HG02623 (cell line): ENCODE results near the gene CROCC2.

ENCODE experiments used
- ATAC-seq: cut with Tn5 transposase; IDR thresholded peaks from one replicate; pipeline ENCODE4 v1.9.1; 2021; ENCODE audit warnings: moderate library complexity; ENCODE audit not compliant: unreplicated experiment

CROCC2 gene

DNA sequence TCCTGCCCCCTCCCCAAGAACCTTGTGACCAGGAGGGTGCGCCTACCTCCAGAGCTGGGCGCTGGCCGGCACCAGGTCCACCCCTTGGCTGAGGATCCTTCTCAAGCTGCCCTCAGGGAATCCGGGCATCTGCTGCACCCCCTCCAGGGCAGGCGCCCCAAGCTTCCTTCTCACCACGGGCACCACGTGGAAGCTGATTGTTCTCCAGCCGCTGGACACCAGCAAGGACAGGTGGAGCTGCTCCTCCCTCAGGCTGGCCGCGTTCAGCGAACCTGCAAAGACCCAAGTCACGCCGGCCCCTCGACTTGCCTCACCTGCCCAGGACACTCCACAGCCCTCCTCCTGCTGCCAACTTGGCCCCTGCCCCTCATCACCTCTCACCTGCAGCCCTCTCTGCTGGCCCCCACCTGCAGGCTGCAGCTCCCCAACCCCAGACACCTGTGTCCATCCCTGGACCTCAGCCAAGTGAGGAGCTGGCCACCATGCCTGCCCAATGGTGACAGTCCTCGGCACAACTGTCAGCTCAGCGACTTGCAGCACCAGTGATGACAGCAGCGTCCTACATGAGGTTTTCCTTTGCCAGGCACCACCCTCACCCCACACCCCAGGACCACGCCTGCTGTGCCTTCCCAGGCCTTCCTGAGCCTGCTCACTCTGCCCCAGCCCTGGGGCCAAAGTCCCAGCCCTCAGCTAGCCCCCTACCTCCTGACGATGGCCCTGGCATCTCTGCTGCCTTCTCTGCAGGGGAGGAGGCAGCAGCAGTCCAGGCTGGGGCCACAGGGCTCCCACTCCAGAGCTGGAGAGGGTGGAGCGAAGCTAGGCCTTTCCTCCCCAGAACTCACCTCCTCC, 14.4 kb upstream of the CROCC2 start:
- ATAC-seq = no peak

DNA sequence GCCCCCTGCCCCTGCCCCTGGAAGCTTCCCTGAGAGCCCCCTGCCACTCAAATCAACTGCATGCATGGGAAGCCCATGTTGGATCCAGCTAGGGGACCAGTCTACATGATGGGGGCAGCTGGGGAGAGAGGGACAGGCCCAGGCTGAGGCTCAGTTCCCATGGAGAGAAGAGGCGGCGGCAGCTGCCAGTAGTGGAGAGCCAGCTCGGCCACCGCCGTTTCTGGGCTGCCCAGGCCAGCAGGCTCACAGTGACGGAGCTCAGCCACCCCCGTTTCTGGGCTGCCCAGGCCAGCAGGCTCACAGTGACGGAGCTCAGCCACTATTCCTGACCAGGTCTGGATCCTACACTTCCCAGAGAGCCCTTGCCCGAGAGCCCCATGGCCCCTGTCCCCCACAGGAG, 13.8 kb upstream of the CROCC2 start:
- no peak for ATAC-seq

GRCh38 chr2:240892925-240893324, 13.2 kb upstream of the CROCC2 start:
- no peak for ATAC-seq

- no peak for ATAC-seq
These were observed 12.7 kb upstream of the CROCC2 start for GRCh38 chr2:240893363-240893844.

DNA sequence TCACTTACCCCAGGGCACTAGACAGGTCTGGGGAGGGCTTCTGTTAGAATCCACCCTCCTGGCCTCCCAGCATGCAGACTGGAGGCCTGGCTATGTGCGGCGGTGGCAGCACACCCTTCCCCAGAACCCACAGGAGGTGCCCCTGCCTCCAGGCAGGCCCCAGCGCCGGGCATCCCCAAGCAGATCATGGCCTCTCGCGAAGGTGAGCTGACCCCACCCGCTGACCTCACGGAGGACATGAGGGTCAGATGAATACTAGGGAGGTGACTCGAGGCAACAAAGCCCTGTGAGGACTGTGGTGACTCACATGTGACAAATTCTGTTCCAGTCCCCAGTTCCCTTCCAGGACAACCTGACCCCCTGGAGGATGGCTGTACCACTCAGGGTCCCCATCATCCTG, 12.1 kb upstream of the CROCC2 start:
- ATAC-seq = no peak

GRCh38 chr2:240894836-240895558, 11.1 kb upstream of the CROCC2 start:
- no peak for ATAC-seq

- no peak for ATAC-seq
These were observed 10.3 kb upstream of the CROCC2 start, which contains the start of gene MAB21L4 for GRCh38 chr2:240895656-240896388. TSS of gene MAB21L4 (minus strand) at chr2:240896156. CDS start at chr2:240895997, 159 bp downstream.

GRCh38 chr2:240896394-240896793, 9.7 kb upstream of the CROCC2 start:
- ATAC-seq = no peak

DNA sequence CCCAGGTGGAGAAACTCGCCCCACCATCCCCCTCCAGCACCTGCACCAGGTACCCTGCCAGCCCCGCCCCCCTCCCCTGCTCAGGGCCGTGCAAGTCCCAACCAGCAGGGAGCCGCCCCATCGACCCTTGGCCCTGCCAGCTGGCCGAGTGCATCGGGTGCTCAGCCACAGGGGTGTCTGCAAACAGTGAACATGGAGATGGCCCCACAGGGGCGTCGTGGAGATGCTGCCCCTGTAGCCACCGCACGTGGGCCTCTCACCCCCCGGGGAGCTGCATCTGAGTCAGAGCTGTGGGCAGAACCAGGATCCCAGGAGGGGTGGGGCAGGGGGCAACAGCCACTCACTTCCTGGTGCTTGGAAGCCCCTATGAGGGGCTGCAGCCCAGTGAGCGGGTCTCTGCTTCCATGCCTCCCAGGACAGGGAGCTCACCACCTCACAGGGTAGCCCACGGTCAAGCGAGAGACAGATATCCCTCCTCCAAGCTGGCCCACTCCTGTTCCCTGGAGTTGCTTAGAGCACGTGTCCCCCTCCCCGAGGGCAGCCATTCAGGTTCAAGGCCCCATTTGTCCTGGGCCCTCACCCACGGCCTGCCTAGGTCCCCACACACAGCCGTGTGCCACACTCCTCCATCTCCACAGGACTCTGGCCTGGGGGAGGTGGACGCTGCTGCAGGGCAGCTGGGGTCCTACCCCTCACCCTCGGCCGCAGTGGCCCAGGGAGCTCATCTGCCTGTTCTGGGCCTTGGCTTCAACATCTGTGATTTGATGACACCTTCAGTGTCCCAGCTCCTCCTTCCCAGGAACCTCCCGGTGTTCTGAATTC, 9.1 kb upstream of the CROCC2 start:
- ATAC-seq = no peak

- no peak for ATAC-seq
These were observed 7.9 kb upstream of the CROCC2 start for GRCh38 chr2:240898108-240898730.

DNA sequence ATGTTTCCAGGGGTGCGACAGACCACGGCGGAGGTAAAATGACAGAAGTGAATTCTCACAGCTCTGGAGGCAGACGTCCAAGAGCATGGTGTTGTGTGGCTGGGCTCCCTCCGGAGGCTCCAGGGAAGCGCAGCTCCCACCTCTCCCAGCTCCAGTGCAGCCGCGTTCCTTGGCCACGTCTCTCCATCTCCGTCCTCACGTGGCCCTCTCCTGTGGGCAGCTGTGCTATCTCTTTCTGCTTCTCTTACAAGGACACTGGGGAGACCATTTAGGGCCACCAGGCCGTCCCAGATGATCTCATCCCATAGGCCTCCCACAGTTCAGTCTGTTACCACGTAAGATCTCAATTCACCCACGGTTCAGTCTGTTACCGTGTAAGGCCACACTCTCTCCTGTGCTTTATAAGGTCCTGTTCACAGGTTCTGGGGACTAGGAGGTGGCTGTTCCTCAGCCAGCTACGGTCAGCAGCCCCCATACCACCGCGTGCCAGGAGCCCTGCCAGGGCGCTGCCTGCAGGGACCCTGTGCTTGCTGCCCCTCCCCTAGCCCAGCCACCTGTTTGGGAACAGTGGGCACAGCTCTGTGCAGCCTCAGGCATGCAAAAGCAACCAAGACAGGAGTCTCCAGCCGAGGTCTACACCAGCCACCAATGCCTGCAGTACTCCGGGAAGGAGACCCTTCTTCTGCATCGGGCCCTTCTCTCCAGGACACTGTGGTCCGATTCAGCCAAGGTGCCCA, 7.2 kb upstream of the CROCC2 start:
- no peak for ATAC-seq

DNA sequence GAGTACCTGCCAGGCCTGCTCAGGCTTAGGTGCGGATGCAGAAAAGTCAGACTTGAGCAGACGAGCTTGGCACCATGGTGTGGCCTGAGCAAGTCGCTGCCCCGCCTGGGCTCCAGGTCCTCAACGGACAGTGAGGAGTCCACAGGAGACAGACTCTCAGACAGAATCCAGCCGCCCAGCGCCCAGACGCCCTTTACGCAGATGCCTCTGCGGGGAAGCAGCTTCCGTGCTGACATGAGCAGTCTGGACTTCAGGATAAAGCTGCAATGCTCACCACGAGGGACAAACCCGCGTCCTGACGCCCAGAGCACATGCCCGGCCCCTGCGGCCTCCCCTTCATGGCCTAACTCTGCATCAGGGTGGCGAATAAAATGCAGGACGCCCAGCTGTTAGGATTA, 6.7 kb upstream of the CROCC2 start:
- ATAC-seq = no peak

DNA sequence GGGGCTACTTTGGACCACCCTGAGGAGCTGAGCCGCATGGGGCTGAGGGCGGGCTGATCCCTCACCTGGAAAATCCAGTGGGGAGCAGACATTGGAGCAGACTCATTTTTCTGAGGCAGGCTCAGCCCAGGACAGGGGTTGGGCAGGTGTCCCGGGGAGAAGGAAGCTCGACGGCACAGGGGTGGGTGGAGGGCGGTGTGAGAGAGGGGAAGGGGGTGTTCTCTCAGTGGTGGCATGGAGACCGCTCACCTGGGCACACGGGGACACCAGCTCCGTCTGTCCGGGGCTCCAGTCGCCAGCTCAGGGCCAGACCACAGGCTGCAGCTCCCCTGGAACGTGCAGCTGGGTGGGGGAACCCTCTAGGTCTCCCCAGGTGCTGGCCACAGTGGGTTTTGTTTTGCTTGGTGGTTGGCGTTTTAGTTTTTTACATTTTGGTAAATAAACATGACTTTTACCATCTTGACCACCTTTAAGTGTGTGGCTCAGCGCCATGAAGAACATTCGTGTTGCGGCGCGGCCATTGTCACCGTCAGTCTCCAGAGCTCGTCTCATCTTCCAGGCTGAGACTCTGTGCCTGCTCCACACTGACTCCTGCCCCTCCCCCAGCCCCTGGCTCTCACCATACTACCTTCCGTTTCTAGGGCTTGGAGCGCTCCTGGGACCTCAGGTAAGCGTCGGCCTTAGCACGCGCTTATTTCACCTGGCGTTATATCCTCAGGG, 5.8 kb upstream of the CROCC2 start:
- no peak for ATAC-seq

DNA sequence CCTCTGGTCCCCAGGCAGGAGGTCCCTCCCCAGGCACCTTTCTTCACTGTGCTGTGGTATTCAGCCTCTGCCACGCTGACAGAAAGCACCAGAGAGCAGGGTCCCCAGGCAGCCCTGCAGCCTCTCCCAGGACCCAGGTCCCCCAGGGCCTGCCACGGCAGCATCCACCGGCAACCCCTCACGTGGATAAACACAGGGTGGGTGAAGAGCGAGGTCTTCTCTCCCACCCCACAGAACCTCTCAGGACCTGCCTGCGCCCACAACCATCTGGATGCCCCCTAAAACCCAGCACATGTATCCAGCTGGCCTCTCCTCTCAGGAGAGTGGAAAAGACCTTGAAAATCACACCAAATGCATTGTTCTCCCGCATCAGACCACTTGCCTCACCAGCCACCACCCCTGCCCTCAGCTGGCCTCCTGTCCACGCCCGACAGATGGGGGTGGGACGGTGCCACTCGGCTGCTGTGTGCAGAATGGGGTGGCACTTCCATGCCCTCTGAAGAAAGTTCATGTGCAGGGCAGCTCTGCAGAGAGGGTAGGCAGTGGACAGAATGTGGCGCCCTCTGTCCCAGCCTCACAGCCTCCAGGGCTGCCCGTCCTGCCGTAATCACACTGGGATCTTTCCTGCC, 4.0 kb upstream of the CROCC2 start:
- no peak for ATAC-seq

DNA sequence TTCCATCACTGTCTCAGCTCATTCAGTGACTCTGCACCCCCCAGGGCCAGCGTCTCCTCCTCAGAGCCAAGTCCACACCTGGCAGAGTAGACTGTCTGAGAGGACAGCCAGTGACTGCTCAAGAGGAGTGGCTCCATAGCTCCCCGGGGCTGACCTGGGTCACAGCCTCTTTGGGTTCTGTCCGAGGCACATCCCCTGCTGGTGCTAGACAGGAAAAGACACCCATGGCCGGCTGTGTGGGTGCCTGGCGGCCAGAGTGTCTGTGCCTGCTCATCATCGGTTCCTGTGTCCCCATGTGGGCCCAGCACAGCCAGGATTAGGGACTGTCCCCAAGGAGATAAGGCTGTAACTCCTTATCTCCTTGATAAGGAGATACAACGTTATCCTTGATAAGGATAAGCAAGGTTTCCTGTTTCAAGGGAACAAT, 3.5 kb upstream of the CROCC2 start:
- no peak for ATAC-seq

- no peak for ATAC-seq
These were observed 2.7 kb upstream of the CROCC2 start for GRCh38 chr2:240903191-240904060.
